8988T (cell line): ENCODE data around the gene USH1G.
A peak's percentile ranks its signal among the peaks of the same experiment; 100 is the strongest.
"Not testable (repeated sequence)": the region's sequence is repeated elsewhere in the genome, so short reads cannot be mapped to it uniquely, and the experiment has no call there.

Experiments
- DNase-seq: peaks from one replicate; pipeline ENCODE4 v3.0.0; 2011

Gene USH1G

GRCh38 chr17:74922694-74923537 is at the start of gene USH1G:
USH1G (minus strand) TSS chr17:74923255; CDS start chr17:74923073, 182 bp downstream.
- DNase-seq, result no peak

GRCh38 chr17:74972107-74972972 is 49.3 kb upstream of the USH1G start, which contains the start of gene HID1:
HID1 (minus strand) TSS chr17:74972759; CDS start chr17:74972656, 103 bp downstream.
- no peak for DNase-seq

- DNase-seq, result no peak
Observed at GRCh38 chr17:74971842-74972106, 48.7 kb upstream of the USH1G start.

GRCh38 chr17:74971069-74971841 is 48.2 kb upstream of the USH1G start:
- DNase-seq, result no peak

GRCh38 chr17:74970395-74970794 is 47.3 kb upstream of the USH1G start:
- DNase-seq, result no peak

- not testable (repeated sequence) for DNase-seq
Observed at GRCh38 chr17:74969501-74969900, 46.4 kb upstream of the USH1G start.

GRCh38 chr17:74968361-74968780 is 45.3 kb upstream of the USH1G start:
- DNase-seq, result no peak

GRCh38 chr17:74964988-74965622 is 42.0 kb upstream of the USH1G start:
- no peak for DNase-seq

- DNase-seq, result no peak
Observed at GRCh38 chr17:74964246-74964761, 41.2 kb upstream of the USH1G start.

- DNase-seq, result no peak
Observed at GRCh38 chr17:74963656-74964055, 40.6 kb upstream of the USH1G start.

- DNase-seq, result no peak
Observed at GRCh38 chr17:74962622-74963394, 39.8 kb upstream of the USH1G start.

GRCh38 chr17:74961657-74962350 is 38.7 kb upstream of the USH1G start:
- peak; percentile 73 for DNase-seq

GRCh38 chr17:74960570-74961342 is 37.7 kb upstream of the USH1G start:
- peak; percentile 76 for DNase-seq

GRCh38 chr17:74959826-74960515 is 36.9 kb upstream of the USH1G start:
- no peak for DNase-seq

- peak; percentile 84 for DNase-seq
Observed at GRCh38 chr17:74957935-74958740, 35.1 kb upstream of the USH1G start.

- no peak for DNase-seq
Observed at GRCh38 chr17:74956093-74956492, 33.0 kb upstream of the USH1G start.

- DNase-seq, result no peak
Observed at GRCh38 chr17:74954665-74955421, 31.8 kb upstream of the USH1G start.

GRCh38 chr17:74954115-74954514 is 31.1 kb upstream of the USH1G start:
- no peak for DNase-seq
